Skeletal muscle satellite cell (primary cell): ENCODE data around the gene OR8I2. TPM values are rescaled to one million over a fixed set of nuclear protein-coding genes. Genes with fewer than 3 reads are reported as not detected.
"Not testable (repeated sequence)": the region's sequence is repeated elsewhere in the genome, so short reads cannot be mapped to it uniquely, and the experiment has no call there.

ENCODE experiments used
- H3K27me3 ChIP-seq: 2 replicates; pipeline ENCODE4 v1.7.0; 2013; ENCODE audit warnings: low read length; ENCODE audit not compliant: control insufficient read depth, insufficient read depth
- H3K36me3 ChIP-seq: 2 replicates; pipeline ENCODE4 v1.7.0; 2013; ENCODE audit warnings: mild to moderate bottlenecking, control low read depth, low read length; ENCODE audit not compliant: insufficient read depth
- H3K4me1 ChIP-seq: 2 replicates; pipeline ENCODE4 v1.7.0; 2013; ENCODE audit warnings: low read length; ENCODE audit not compliant: control insufficient read depth, insufficient read depth
- H3K4me2 ChIP-seq: 2 replicates; pipeline ENCODE4 v1.7.0; 2013; ENCODE audit warnings: mild to moderate bottlenecking, low read length
- H3K4me3 ChIP-seq: 2 replicates; pipeline ENCODE4 v1.7.0; 2013; ENCODE audit warnings: low read length
- H3K9ac ChIP-seq: 2 replicates; pipeline ENCODE4 v1.7.0; 2013; ENCODE audit warnings: mild to moderate bottlenecking, low read depth, low read length, moderate library complexity
- H3K9me3 ChIP-seq: replicated peaks from 2 replicates; pipeline ENCODE4 v1.7.0; 2013; ENCODE audit warnings: mild to moderate bottlenecking, control low read depth, low read length
- small RNA-seq: library from RNA; depleted of rRNA; stranded (forward); fragments of <200 nt; gene quantifications from one replicate; pipeline ENCODE3, GENCODE V24; 2012

OR8I2 gene

GRCh38 chr11:56143681-56144080 lies 50.6 kb downstream of the OR8I2 start:
- H3K36me3 ChIP-seq, H3K27me3 ChIP-seq, H3K9me3 ChIP-seq, H3K4me1 ChIP-seq, H3K4me3 ChIP-seq, H3K4me2 ChIP-seq, H3K9ac ChIP-seq: not testable (repeated sequence)

Small RNA genes lying within 50 kb of the gene (small RNA-seq; reads per million reads assigned to genes)
- gene OR8I4P: not detected
